ENCODE results near the gene ACE. TPM values are rescaled to one million over a fixed set of nuclear protein-coding genes. Genes with fewer than 3 reads are reported as not detected.
A peak's percentile ranks its signal among the peaks of the same experiment; 100 is the strongest.

Gene ACE
- total and polyA plus RNA-seq, 4 donors = 5.5 to 87.3 (median 35.3) TPM

- Histone ChIP-seq H3K27me3 (ENCODE audit: control insufficient read depth in 3 of 3, insufficient read depth in 3 of 3, low read length in 2 of 3) (peaks cover 0 to 6% (median 2%) of the 10 kb centered on the region in 3 donors), H3K27ac (ENCODE audit: low read depth in 1 of 2, low read length in 1 of 2) (peak overlapping the region in 1 of 2 donors; percentile 82), H3K4me3 (no peak overlapping the region), H3K9me3 (ENCODE audit: control insufficient read depth in 4 of 4, insufficient read depth in 3 of 4, low read length in 3 of 4) (no peaks in the 10 kb centered on the region), H3K9ac (ENCODE audit: insufficient read depth in 1 of 2, low read length in 2 of 2) (no peak overlapping the region), H3K36me3 (ENCODE audit: control insufficient read depth in 4 of 4, insufficient read depth in 4 of 4, low read length in 4 of 4) (no peaks in the 10 kb centered on the region), H3K4me1 (ENCODE audit: control insufficient read depth in 5 of 5, insufficient read depth in 5 of 5, low read length in 5 of 5) (peaks cover 0 to 41% (median 10%) of the 10 kb centered on the region in 5 donors)
- ATAC-seq (ENCODE audit: insufficient read depth, low FRiP score) (no peak), DNase-seq (no peak)
- no peak for TF ChIP-seq CTCF (IDR thresholded peaks at IDR 0.05; ENCODE audit: control extremely low read depth, extremely low read depth)
- WGBS, 2 donors = 80 to 88% methylated on average over 8 of the region's 8 CpGs
These were observed 34.8 kb upstream of the ACE start for GRCh38 chr17:63442074-63442473.

- peaks cover 0 to 5% (median 2%) of the 10 kb centered on the region in 3 donors for H3K27me3 ChIP-seq (ENCODE audit: control insufficient read depth in 3 of 3, insufficient read depth in 3 of 3, low read length in 2 of 3)
- DNase-seq (no peak), ATAC-seq (ENCODE audit: insufficient read depth, low FRiP score) (no peak)
- WGBS, 2 donors = 75 to 79% methylated on average over 11 of the region's 11 CpGs
- no peaks in the 10 kb centered on the region for H3K36me3 ChIP-seq (ENCODE audit: control insufficient read depth in 4 of 4, insufficient read depth in 4 of 4, low read length in 4 of 4)
- H3K27ac ChIP-seq (ENCODE audit: low read depth in 1 of 2, low read length in 1 of 2) = peak overlapping the region in 1 of 2 donors; percentile 82
- no peaks in the 10 kb centered on the region for H3K9me3 ChIP-seq (ENCODE audit: control insufficient read depth in 4 of 4, insufficient read depth in 3 of 4, low read length in 3 of 4)
- H3K4me3 ChIP-seq = no peak overlapping the region
- no peak for TF ChIP-seq CTCF (IDR thresholded peaks at IDR 0.05; ENCODE audit: control extremely low read depth, extremely low read depth)
- no peak overlapping the region for H3K9ac ChIP-seq (ENCODE audit: insufficient read depth in 1 of 2, low read length in 2 of 2)
- peaks cover 0 to 40% (median 7%) of the 10 kb centered on the region in 5 donors for H3K4me1 ChIP-seq (ENCODE audit: control insufficient read depth in 5 of 5, insufficient read depth in 5 of 5, low read length in 5 of 5)
These were observed 34.3 kb upstream of the ACE start for GRCh38 chr17:63442549-63443035.

- peaks cover 0 to 39% (median 7%) of the 10 kb centered on the region in 5 donors for H3K4me1 ChIP-seq (ENCODE audit: control insufficient read depth in 5 of 5, insufficient read depth in 5 of 5, low read length in 5 of 5)
- no peak overlapping the region for H3K9ac ChIP-seq (ENCODE audit: insufficient read depth in 1 of 2, low read length in 2 of 2)
- peaks cover 0 to under 1% (median under 1%) of the 10 kb centered on the region in 3 donors for H3K27me3 ChIP-seq (ENCODE audit: control insufficient read depth in 3 of 3, insufficient read depth in 3 of 3, low read length in 2 of 3)
- H3K4me3 ChIP-seq = no peak overlapping the region
- peak overlapping the region in 1 of 2 donors; percentile 17 for H3K27ac ChIP-seq (ENCODE audit: low read depth in 1 of 2, low read length in 1 of 2)
- 88 to 94% methylated on average over 6 of the region's 6 CpGs for WGBS, 2 donors
- ATAC-seq (ENCODE audit: insufficient read depth, low FRiP score) (no peak), DNase-seq (no peak)
- no peaks in the 10 kb centered on the region for H3K9me3 ChIP-seq (ENCODE audit: control insufficient read depth in 4 of 4, insufficient read depth in 3 of 4, low read length in 3 of 4)
- no peaks in the 10 kb centered on the region for H3K36me3 ChIP-seq (ENCODE audit: control insufficient read depth in 4 of 4, insufficient read depth in 4 of 4, low read length in 4 of 4)
- TF ChIP-seq CTCF (IDR thresholded peaks at IDR 0.05; ENCODE audit: control extremely low read depth, extremely low read depth) = no peak
These were observed 33.8 kb upstream of the ACE start for GRCh38 chr17:63443053-63443452.

GRCh38 chr17:63444457-63444856 lies 32.4 kb upstream of the ACE start:
- H3K9ac ChIP-seq (ENCODE audit: insufficient read depth in 1 of 2, low read length in 2 of 2) = no peak overlapping the region
- no peak overlapping the region for H3K4me3 ChIP-seq
- no peak overlapping the region for H3K27ac ChIP-seq (ENCODE audit: low read depth in 1 of 2, low read length in 1 of 2)
- H3K27me3 ChIP-seq (ENCODE audit: control insufficient read depth in 3 of 3, insufficient read depth in 3 of 3, low read length in 2 of 3) = no peaks in the 10 kb centered on the region
- peaks cover 0 to 36% (median 7%) of the 10 kb centered on the region in 5 donors for H3K4me1 ChIP-seq (ENCODE audit: control insufficient read depth in 5 of 5, insufficient read depth in 5 of 5, low read length in 5 of 5)
- no peaks in the 10 kb centered on the region for H3K36me3 ChIP-seq (ENCODE audit: control insufficient read depth in 4 of 4, insufficient read depth in 4 of 4, low read length in 4 of 4)
- no peak for TF ChIP-seq CTCF (IDR thresholded peaks at IDR 0.05; ENCODE audit: control extremely low read depth, extremely low read depth)
- no peaks in the 10 kb centered on the region for H3K9me3 ChIP-seq (ENCODE audit: control insufficient read depth in 4 of 4, insufficient read depth in 3 of 4, low read length in 3 of 4)
- ATAC-seq (ENCODE audit: insufficient read depth, low FRiP score) (no peak), DNase-seq (no peak)
- 84 to 90% methylated on average over 3 of the region's 3 CpGs for WGBS, 2 donors
